NCI-H1436 treated with DMSO at 0.1 percent for 48 hours (cell line): ENCODE measurements around the gene ITM2B.
"Not testable (repeated sequence)": the region's sequence is repeated elsewhere in the genome, so short reads cannot be mapped to it uniquely, and the experiment has no call there.

Experiments used
- DNase-seq: peaks from one replicate; lab custom pipeline; 2025; lab: John Stamatoyannopoulos, UW

ITM2B gene

DNA sequence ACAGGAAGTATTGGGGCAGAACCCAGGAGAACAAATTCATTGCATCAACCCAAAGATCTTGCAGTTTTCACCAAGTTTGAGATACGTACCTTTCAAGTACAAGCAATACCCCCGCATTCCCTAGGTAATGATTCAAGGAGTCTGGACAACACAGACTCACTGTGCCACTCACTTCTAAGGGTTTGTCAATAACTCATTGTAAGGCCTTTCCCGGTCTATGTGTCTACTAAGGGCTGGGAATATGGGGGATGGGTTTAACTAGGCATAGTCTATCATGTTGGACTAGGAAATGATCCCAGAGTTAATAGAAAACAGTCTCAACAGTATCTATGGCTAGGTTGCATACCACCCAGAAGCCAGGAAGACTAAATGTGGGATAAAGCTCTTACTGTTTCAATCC is 8.3 kb upstream of the ITM2B start:
- no peak for DNase-seq

GRCh38 chr13:48230541-48230940 is 2.5 kb upstream of the ITM2B start:
- DNase-seq = no peak

DNA sequence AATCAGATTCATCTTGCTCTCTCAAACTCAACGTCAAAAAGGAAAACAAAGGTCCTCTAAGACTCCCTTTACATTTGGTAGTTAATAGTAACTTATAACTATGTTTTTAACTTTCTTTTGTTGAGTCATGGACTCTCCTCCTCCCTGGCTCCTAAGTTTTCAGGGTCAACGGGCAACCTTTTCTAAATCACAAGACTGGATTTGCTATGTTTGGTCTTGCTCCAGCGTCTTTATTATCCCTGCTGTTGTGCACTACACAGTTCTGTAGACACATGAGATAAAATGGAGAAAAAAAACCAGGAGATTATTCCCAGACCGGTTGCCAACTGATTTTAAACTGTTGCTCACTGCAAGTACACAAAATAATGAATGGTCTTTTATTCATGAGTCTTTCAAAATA is 1.9 kb upstream of the ITM2B start:
- DNase-seq = no peak

DNA sequence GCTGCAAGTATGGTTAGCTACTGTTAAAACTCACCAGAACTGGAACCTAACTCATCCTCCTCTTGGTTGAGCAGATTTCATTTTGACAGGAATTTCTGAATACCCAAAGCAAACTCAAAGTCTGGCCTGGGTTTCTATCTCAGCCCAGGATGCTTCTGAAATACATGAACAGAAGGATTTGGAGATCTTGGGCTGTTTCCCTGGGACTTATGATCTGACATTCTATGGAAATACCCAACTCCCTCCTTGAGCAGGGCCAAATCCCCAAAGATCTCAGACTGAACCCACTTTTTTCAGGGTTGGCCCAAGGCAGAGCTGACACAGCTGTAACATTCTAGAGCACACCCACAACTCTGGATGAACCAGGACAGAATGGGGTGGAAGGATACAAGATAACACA is 1.1 kb upstream of the ITM2B start:
- DNase-seq = no peak

DNA sequence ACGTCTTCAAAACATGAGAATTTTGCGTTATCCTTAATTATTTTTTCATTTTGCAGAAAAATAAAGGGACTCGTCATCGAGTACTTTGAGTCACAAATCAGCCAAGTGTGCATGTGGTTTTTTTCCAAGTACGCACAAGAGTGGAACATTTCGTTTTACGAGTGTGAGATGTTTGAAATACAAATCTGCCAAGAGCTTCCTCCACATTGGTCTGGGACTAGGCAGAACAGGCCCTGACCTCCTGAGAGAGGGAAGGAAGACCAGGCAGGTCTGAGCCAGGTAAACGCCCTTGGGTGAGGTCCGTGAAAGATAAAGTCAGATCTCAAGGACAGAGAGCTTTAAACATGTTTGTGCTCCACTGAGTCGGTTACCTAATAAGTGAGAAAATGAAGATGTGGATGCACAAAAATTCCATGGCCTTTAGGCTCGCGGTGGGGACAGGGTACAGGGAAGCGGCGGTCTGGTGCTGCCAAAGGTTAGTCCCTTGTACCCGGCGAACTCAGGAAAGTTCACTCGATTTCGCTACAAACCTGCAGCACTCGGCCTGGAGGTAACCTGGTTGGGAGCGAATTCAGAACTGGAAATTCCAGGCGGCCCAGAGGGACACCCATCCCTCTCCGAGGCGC is 473 bp upstream of the ITM2B start:
- DNase-seq = no peak

DNA sequence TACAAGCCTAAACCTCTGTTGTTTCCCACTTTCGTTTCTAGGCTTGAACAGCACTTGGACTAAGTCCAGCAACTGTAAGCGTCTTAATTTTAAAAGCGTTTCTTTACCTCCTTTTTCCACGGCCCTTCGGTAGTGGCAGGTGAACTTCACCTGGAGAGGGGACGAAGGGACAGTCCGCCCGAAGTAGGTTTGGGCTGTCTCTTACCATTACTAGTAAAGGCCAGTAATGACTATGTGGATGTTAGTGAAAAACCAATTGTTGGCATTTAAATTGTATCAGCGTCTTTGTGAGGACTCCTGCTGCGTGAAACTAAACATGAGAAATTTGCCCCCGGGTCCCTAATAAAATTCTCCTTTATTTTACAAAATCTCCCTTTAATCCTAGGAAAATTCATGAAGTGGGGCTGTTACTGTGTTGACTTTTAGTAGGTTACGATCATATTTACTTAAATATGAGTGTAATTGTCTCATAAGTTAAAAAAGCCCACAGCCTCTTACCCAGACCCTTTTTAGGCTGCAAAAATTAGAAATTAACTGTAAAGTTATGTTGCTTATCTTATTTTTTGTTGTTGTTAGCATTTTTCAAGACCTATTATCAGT is 983 bp downstream of the ITM2B start:
- no peak for DNase-seq

DNA sequence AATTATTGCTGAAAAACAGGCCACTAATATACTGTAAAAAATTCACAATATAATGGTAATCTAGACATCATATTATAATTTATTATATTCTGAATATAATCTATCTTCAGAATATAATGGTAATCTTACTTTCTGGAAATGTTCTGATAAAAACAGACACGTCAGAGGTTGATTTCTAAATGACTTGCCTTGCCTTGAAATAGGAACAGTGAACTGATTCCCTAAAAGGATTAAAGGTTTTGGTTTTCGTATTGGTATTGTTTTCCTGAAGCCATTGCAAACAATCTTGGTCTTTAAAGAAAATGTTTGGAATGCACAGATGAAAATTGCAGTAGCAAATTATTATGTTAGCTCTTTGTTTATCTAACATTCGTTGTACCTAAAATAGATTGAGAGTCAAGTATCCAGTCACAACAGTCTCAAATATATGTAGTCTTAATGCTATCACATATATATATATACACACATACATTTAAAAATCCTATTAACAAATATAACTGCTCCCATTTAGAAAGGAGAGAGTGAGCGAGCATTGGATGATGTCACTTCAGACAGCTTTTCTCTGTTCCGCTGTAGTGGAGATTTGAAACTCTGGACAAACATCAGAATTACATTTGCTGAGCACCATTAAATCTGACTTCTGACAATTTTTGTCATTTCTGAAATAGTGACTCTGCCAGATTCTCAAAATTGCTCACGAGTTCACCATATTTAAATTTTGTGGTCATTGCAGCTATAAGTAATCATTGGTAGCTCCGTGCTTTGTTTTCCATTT is 1.7 kb downstream of the ITM2B start:
- no peak for DNase-seq

DNA sequence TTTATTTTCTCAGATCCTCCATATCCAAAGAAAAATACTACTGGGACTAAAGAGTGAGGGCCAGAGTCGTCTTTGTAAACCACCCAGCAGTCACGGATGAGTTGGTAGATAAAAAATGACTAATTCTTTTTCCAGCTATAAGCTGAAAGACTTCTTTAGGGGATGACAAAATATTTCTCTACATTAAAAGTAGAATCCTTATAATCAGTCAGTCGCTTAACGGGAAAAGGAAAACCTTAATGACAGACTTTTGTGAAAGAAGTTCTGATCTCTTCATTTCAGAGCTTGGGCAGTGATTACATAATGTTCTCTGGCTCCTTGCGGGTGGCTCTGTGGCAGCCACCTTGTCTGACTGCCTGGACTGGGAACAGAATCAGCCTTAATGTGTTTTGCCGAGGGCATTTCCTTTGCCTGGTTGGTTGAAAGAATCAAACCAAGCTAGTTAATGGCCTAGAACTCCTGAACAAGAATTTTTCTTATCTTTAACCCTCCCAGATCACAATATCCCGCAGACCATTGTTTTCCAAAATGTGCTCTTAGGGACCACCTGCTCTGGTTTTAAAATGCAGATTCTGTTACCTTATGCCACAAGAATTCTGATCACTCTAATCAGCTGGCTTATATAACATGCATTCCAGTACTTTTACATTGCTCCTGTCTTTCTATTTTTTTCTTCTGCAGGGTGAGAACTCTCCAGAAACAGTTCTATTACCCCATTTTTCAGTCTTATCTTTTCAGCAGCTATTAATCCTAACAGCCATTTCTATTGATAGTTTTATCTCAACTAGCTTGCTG is 2.5 kb downstream of the ITM2B start:
- no peak for DNase-seq

DNA sequence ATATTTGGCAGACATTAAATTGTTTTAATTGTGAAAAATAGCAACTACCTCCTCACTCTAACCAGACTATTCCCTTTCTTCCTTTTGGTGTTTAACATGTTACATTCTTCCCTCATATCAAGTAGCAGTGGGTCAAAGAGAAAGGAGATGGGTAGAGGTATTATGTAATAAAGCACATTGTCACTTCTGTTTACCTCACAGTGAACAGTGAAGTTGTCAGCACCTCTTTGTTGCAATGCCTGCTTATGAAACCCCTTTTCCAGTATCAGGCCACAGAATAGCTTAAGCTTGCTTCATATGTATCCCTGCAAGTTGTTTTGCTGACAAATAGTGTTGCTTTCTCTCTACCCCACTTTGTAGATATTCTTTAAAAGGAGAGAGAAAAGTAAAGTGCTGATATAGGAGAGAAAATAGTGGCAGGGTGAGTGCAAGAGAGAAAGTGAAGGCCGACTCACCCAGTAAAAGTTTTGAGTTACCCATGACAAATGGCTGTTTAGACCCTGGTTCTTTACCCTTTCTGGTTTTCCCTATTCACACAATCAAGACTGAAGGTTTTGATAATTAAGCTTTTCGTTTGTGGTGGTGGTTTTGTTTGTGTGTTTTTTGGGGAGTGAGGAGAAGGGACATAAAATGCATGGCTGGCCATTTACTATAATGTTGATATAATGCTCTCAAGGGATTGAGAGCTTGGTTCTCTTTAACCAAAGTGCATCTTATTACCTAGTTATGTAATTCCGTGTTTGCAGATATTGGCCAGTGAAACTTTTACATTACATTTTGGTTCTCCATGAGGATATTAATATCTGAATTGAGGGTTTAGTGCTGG is 3.7 kb downstream of the ITM2B start:
- no peak for DNase-seq

DNA sequence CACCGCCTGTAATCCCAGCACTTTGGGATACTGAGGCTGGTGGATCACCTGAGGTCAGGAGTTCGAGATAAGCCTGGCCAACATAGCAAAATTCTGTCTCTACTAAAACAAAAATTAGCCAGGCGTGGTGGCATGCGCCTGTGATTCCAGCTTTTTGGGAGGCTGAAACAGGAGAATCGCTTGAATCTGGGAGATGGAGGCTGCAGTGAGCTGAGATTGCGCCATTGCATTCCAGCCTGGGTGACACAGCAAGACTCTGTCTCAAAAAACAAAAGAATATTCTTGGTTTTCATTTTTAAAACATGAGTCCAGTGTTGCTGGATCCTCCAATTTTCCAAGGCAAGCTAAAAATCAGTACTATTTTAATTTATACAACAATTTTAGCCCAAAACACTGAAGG is 6.4 kb downstream of the ITM2B start:
- not testable (repeated sequence) for DNase-seq

- DNase-seq = no peak
These were observed 8.6 kb downstream of the ITM2B start for GRCh38 chr13:48241651-48242050.

GRCh38 chr13:48242677-48243076 is 9.7 kb downstream of the ITM2B start:
- DNase-seq = no peak

GRCh38 chr13:48244159-48244558 is 11.2 kb downstream of the ITM2B start:
- DNase-seq = no peak

GRCh38 chr13:48246102-48246501 is 13.1 kb downstream of the ITM2B start:
- DNase-seq = no peak

DNA sequence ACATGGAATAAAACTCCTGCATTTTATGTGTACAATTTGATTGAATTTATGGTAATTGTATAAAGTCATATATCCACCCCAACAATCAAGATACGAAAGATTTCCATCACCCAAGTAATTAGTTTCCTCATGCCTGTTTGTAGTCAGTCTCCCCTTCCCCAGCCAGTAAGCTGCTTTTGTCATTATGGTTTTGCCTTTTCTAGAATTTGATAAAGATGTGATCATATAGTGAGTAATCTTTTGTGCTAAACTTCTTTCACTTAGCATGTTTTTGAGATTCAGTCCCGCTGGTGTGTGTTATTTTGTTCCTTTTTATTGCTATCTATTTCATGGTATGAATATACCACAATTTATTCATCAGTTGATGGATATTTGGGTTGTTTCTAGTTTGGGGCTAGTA is 16.0 kb downstream of the ITM2B start:
- no peak for DNase-seq

GRCh38 chr13:48251611-48252081 is 18.6 kb downstream of the ITM2B start:
- DNase-seq = no peak

- no peak for DNase-seq
These were observed 19.2 kb downstream of the ITM2B start for GRCh38 chr13:48252176-48252575.

DNA sequence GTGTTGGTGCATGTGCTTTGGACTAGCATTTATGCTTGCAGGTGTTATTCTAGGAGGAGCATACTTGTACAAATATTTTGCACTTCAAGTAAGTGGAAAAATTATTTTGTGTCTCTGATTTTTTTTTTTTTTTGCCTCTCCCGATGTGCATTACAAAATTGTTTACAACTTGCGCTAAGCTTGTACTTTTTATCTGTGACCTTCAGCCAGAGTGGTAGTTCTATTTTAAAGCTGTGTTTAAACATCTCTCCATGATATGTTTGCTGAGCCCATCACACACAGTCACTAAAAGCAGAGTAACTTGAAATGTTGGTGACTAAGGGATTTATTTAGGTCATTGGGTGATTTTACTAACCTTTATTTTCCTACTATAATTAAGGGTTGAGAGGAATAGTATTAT is 20.8 kb downstream of the ITM2B start:
- no peak for DNase-seq

DNA sequence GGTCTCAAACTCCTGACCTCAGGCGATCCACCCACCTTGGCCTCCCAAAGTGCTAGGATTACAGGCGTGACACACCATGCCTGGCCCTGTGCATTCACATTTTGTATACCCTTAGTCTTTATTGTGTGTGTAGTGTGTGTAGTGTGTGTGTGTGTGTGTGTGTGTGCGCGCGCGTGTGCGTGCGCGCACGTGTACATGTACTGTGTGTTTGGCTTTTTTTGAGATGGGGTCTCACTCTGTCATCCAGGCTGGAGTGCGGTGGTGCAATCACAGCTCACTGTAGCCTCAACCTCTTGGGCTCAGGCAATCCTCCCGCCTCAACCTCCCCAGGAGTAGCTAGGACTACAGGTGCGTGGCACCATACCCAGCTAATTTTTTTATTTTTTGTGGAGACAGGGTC is 22.1 kb downstream of the ITM2B start:
- DNase-seq = no peak

- no peak for DNase-seq
These were observed 22.9 kb downstream of the ITM2B start for GRCh38 chr13:48255954-48256353.

DNA sequence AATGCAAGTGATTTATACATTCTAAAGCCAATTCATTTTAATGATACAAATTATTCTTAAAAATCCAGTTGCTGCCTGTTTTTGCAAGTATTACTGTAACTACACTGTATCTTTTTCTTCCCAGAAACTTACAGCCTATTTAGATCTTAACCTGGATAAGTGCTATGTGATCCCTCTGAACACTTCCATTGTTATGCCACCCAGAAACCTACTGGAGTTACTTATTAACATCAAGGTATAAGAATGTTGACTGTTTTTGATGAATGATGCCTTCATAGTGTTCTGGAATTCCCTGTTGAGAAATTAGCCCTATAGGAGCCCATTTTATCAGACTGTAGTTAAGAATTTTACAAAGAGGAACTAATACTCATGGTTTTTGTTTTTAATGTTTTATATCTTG is 25.0 kb downstream of the ITM2B start:
- no peak for DNase-seq

- no peak for DNase-seq
These were observed 25.4 kb downstream of the ITM2B start for GRCh38 chr13:48258430-48258829.
